OCI-LY3 (cell line): ENCODE measurements around the gene IL1RAPL1.

Experiments
- H2AFZ ChIP-seq: fragments of 200-600, 300-600 bp; shearing (Covaris generic); 2 replicates; pipeline ENCODE4 v1.6.0; 2014; ENCODE audit warnings: antibody characterized with exemption, low read depth, low read length
- H3K27ac ChIP-seq: fragments of 200-600, 300-600 bp; sonication (generic); 2 replicates; pipeline ENCODE4 v1.5.1; 2014; ENCODE audit warnings: mild to moderate bottlenecking, low read length, moderate library complexity, mixed read lengths
- H3K27me3 ChIP-seq: fragments of 200-600, 300-600 bp; sonication (generic); 2 replicates; pipeline ENCODE4 v1.6.1; 2014; ENCODE audit warnings: low read depth, low read length, mixed read lengths
- H3K36me3 ChIP-seq: fragments of 200-600, 300-600 bp; sonication (generic); replicated peaks from 2 replicates; pipeline ENCODE3; 2014; ENCODE audit warnings: low read depth, low read length, mixed read lengths
- H3K4me1 ChIP-seq: fragments of 300-600, 200-600 bp; sonication (generic); 2 replicates; pipeline ENCODE4 v1.6.1; 2014; ENCODE audit warnings: low read length, mixed read lengths
- H3K4me2 ChIP-seq: fragments of 200-600, 300-600 bp; sonication (generic); 2 replicates; pipeline ENCODE4 v1.6.1; 2014; ENCODE audit warnings: low read length, mixed read lengths
- H3K4me3 ChIP-seq: fragments of 300-600, 200-600 bp; sonication (generic); 2 replicates; pipeline ENCODE4 v1.5.1; 2014; ENCODE audit warnings: antibody characterized with exemption, mild to moderate bottlenecking, low read length, moderate library complexity
- H3K79me2 ChIP-seq: fragments of 300-600, 200-600 bp; shearing (Covaris generic); 2 replicates; pipeline ENCODE4 v1.6.1; 2014; ENCODE audit warnings: mild to moderate bottlenecking, low read length, mixed read lengths
- H3K9ac ChIP-seq: fragments of 300-600, 200-600 bp; shearing (Covaris generic); 2 replicates; pipeline ENCODE4 v1.6.0; 2014; ENCODE audit warnings: mild to moderate bottlenecking, low read length, moderate library complexity
- H3K9me3 ChIP-seq: fragments of 200-600, 300-600 bp; shearing (Covaris generic); 2 replicates; pipeline ENCODE4 v1.6.1; 2014; ENCODE audit warnings: low read length, mixed read lengths; ENCODE audit not compliant: insufficient read depth
- H4K20me1 ChIP-seq: fragments of 200-600, 300-600 bp; sonication (generic); 2 replicates; pipeline ENCODE4 v1.6.1; 2016; ENCODE audit warnings: low read length, mixed read lengths; ENCODE audit not compliant: insufficient read depth
- EZH2phosphoT487 ChIP-seq: fragments of 200-600 bp; shearing (Covaris generic); IDR thresholded peaks from 2 replicates; pipeline ENCODE4 v1.6.1; 2018; ENCODE audit warnings: antibody characterized with exemption, mixed run types, low read depth
- TF ChIP-seq, protein P1 (sequence below): fragments of 200-600, 300-600 bp; sonication (generic); IDR thresholded peaks from 2 replicates; pipeline ENCODE4 v1.5.1; 2014; ENCODE audit warnings: antibody characterized with exemption, low read length, low read depth

IL1RAPL1 gene

DNA sequence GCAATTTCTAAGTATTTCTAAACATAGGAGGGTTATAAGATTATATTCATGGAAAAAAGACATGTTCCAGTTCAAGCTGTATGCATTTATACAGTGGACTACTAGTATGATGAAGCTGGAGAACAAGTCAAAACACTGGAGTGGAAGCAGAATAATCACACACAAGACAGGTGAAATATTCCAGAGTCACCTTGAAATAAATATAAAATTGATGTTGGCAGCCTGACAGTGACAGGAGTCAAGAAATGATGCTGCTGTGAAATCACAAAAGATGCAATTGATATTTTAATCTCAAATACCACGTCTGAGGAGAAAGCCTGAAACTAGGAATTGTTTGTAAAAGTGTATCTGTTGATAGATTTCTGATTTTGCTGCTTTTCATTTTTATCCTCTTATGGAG, 667.3 kb downstream of the IL1RAPL1 start:
- H3K4me1 ChIP-seq: no peaks in the 10 kb centered on the region
- H2AFZ ChIP-seq: no peak overlapping the region
- no peaks in the 10 kb centered on the region for H4K20me1 ChIP-seq
- no peak overlapping the region for H3K9ac ChIP-seq
- H3K4me2 ChIP-seq: no peak overlapping the region
- no peaks in the 10 kb centered on the region for H3K36me3 ChIP-seq
- H3K79me2 ChIP-seq: no peaks in the 10 kb centered on the region
- no peaks in the 10 kb centered on the region for H3K27me3 ChIP-seq
- H3K27ac ChIP-seq: no peak overlapping the region
- TF ChIP-seq, protein P1, sequence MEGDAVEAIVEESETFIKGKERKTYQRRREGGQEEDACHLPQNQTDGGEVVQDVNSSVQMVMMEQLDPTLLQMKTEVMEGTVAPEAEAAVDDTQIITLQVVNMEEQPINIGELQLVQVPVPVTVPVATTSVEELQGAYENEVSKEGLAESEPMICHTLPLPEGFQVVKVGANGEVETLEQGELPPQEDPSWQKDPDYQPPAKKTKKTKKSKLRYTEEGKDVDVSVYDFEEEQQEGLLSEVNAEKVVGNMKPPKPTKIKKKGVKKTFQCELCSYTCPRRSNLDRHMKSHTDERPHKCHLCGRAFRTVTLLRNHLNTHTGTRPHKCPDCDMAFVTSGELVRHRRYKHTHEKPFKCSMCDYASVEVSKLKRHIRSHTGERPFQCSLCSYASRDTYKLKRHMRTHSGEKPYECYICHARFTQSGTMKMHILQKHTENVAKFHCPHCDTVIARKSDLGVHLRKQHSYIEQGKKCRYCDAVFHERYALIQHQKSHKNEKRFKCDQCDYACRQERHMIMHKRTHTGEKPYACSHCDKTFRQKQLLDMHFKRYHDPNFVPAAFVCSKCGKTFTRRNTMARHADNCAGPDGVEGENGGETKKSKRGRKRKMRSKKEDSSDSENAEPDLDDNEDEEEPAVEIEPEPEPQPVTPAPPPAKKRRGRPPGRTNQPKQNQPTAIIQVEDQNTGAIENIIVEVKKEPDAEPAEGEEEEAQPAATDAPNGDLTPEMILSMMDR: no peak
- TF ChIP-seq EZH2phosphoT487: no peak
- H3K4me3 ChIP-seq: no peak overlapping the region
- no peaks in the 10 kb centered on the region for H3K9me3 ChIP-seq

DNA sequence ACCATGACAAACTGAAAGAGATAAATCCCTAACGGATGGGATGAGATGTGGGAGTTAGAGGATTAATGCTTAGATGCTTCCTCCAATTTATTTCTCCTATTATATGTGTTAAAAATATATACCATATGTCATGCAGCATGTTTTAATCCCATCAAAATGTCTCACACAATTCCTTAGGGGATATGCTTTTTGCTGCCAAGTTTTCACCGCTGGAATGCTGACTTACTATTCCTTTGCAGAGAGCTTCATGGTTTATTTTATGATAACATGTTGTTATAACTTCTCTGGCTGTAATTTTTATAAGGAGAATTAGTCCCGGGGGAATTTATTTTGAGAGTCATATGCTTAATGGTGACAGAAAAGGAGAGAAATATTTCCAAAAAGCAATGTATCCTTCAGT, 670.3 kb downstream of the IL1RAPL1 start:
- no peak overlapping the region for H3K9ac ChIP-seq
- no peaks in the 10 kb centered on the region for H4K20me1 ChIP-seq
- no peaks in the 10 kb centered on the region for H3K4me1 ChIP-seq
- no peaks in the 10 kb centered on the region for H3K36me3 ChIP-seq
- no peak overlapping the region for H3K4me3 ChIP-seq
- no peaks in the 10 kb centered on the region for H3K9me3 ChIP-seq
- H3K27ac ChIP-seq: no peak overlapping the region
- TF ChIP-seq EZH2phosphoT487: no peak
- TF ChIP-seq, protein P1: no peak
- no peak overlapping the region for H3K4me2 ChIP-seq
- no peak overlapping the region for H2AFZ ChIP-seq
- H3K79me2 ChIP-seq: no peaks in the 10 kb centered on the region
- no peaks in the 10 kb centered on the region for H3K27me3 ChIP-seq

DNA sequence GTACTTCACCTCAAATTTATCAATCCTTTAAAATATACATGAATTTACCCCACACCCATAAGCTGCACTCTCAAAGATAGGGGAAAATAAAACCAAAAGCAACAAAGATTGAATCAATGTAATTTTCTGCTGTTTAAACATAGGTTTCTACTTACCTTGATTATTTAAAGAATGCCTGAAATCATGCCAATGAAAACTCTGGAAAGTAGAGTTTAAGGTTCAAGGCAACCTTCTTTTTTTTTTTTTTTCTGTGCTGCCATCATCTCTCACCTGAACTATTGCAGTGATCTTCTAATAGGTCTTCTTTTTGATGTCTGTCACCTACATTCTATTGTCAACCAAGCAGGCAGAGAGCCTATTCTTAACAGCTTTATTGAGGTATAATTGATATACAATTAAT, 682.1 kb downstream of the IL1RAPL1 start:
- no peak overlapping the region for H3K4me3 ChIP-seq
- H3K79me2 ChIP-seq: no peaks in the 10 kb centered on the region
- H3K9me3 ChIP-seq: no peaks in the 10 kb centered on the region
- H3K9ac ChIP-seq: no peak overlapping the region
- TF ChIP-seq, protein P1: no peak
- TF ChIP-seq EZH2phosphoT487: no peak
- no peak overlapping the region for H3K27ac ChIP-seq
- H4K20me1 ChIP-seq: no peaks in the 10 kb centered on the region
- H2AFZ ChIP-seq: no peak overlapping the region
- no peaks in the 10 kb centered on the region for H3K27me3 ChIP-seq
- H3K4me2 ChIP-seq: no peak overlapping the region
- peaks cover 8% of the 10 kb centered on the region; the same call in 1 of the 2 replicates for H3K4me1 ChIP-seq
- H3K36me3 ChIP-seq: no peaks in the 10 kb centered on the region

DNA sequence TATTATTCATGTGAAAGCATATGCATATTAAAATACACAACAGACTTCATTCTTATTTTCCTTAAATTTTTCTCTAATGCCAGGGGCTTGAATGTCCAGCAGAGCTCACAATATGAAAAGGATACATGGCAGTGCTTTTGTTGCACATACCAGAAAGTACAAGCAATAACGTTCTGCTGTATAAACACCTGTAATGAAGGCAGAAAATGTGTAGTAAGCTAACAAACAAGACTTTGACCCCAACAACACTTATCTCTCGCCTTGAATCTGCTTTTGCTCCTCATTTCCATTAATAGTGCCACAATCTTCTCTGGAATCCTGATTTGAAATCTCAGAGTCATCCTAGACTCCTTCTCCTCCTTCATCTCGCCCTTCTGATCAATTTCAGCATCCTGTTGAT, 687.3 kb downstream of the IL1RAPL1 start:
- H3K27me3 ChIP-seq: no peaks in the 10 kb centered on the region
- H3K4me3 ChIP-seq: no peak overlapping the region
- H2AFZ ChIP-seq: no peak overlapping the region
- no peak for TF ChIP-seq EZH2phosphoT487
- TF ChIP-seq, protein P1: no peak
- no peaks in the 10 kb centered on the region for H3K79me2 ChIP-seq
- no peak overlapping the region for H3K9ac ChIP-seq
- H3K4me2 ChIP-seq: no peak overlapping the region
- H3K27ac ChIP-seq: no peak overlapping the region
- no peaks in the 10 kb centered on the region for H3K36me3 ChIP-seq
- no peaks in the 10 kb centered on the region for H3K9me3 ChIP-seq
- H3K4me1 ChIP-seq: no peaks in the 10 kb centered on the region
- no peaks in the 10 kb centered on the region for H4K20me1 ChIP-seq
